ENCODE measurements around the gene C21orf58.

DNA sequence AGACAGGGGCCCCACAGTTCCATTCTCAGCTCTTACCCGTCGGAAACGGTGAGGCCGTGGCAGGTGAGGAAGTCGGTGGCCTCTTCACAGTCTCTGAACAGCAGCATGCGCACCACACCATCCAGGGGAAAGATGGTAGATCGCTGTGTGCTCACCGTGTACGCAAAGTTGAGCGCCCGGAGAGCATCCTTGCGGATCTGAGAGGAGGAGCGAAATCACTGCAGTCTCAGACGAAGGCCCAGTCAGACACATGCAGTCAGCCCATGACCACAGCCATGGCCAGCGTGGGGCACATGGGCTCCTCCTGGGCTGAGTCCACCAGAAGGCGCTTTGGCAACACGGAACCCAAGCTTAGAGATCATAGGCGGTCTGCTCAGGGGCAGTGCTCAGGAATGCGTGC is 56.7 kb downstream of the C21orf58 start:
- TF ChIP-seq, protein P1, sequence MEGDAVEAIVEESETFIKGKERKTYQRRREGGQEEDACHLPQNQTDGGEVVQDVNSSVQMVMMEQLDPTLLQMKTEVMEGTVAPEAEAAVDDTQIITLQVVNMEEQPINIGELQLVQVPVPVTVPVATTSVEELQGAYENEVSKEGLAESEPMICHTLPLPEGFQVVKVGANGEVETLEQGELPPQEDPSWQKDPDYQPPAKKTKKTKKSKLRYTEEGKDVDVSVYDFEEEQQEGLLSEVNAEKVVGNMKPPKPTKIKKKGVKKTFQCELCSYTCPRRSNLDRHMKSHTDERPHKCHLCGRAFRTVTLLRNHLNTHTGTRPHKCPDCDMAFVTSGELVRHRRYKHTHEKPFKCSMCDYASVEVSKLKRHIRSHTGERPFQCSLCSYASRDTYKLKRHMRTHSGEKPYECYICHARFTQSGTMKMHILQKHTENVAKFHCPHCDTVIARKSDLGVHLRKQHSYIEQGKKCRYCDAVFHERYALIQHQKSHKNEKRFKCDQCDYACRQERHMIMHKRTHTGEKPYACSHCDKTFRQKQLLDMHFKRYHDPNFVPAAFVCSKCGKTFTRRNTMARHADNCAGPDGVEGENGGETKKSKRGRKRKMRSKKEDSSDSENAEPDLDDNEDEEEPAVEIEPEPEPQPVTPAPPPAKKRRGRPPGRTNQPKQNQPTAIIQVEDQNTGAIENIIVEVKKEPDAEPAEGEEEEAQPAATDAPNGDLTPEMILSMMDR (conservative IDR thresholded peaks at IDR 0.05 in 1 of 2, IDR thresholded peaks at IDR 0.05 in 1 of 2; ENCODE audit: extremely low read depth in 1 of 2, insufficient read depth in 1 of 2, low read depth in 1 of 2, low read length in 2 of 2), result no peak
- no peak for TF ChIP-seq EZH2 (IDR thresholded peaks at IDR 0.05; ENCODE audit: borderline replicate concordance, low read length)
